ENCODE results near the gene FNBP1L.

- TF ChIP-seq CTCF (IDR thresholded peaks at IDR 0.05) (no peak), POLR2AphosphoS5 (IDR thresholded peaks at IDR 0.05) (no peak), EP300 (IDR thresholded peaks at IDR 0.05) (no peak), POLR2A (IDR thresholded peaks at IDR 0.05) (no peak)
These were observed 19.7 kb downstream of the FNBP1L start for GRCh38 chr1:93467606-93468005.
